ENCODE data around the gene SLC2A10. TPM values are rescaled to one million over a fixed set of nuclear protein-coding genes. Genes with fewer than 3 reads are reported as not detected.

The SLC2A10 gene
- total RNA-seq, 1 experiment from 2014 or later, result not detected

GRCh38 chr20:46678516-46678915, 30.9 kb upstream of the SLC2A10 start:
- no peak for DNase-seq (ENCODE audit: low spot score)
- H3K36me3 ChIP-seq (ENCODE audit: insufficient read depth, low read length, poor library complexity, severe bottlenecking), result peaks cover 4% of the 10 kb centered on the region
- no peak for TF ChIP-seq CTCF (conservative IDR thresholded peaks at IDR 0.05; ENCODE audit: low read depth, low read length)
- TF ChIP-seq EZH2 (IDR thresholded peaks at IDR 0.05; ENCODE audit: borderline replicate concordance, low read depth, low read length, poor library complexity, severe bottlenecking), result no peak
- H3K9me3 ChIP-seq (ENCODE audit: low read depth, low read length, poor library complexity, severe bottlenecking), result no peaks in the 10 kb centered on the region
- ChIA-PET POLR2A (ENCODE audit: low non-redundant PET) (no interaction called here), CTCF (no interaction called here)
- no TSS peak for BruUV-seq (replicated peaks)
- intact Hi-C loops (cut with micrococcal nuclease; ENCODE audit: unreplicated experiment), result no loop called here
- no peak overlapping the region for H3K4me3 ChIP-seq (ENCODE audit: low read depth, low read length, poor library complexity, severe bottlenecking)
- H3K27me3 ChIP-seq (replicated peaks; ENCODE audit: insufficient read depth, low read depth, low read length, poor library complexity), result no peaks in the 10 kb centered on the region
- no peak overlapping the region for H3K27ac ChIP-seq (ENCODE audit: low read depth, low read length, poor library complexity, severe bottlenecking)
- H3K4me1 ChIP-seq (ENCODE audit: insufficient read depth, low read length, poor library complexity, severe bottlenecking), result no peaks in the 10 kb centered on the region

DNA sequence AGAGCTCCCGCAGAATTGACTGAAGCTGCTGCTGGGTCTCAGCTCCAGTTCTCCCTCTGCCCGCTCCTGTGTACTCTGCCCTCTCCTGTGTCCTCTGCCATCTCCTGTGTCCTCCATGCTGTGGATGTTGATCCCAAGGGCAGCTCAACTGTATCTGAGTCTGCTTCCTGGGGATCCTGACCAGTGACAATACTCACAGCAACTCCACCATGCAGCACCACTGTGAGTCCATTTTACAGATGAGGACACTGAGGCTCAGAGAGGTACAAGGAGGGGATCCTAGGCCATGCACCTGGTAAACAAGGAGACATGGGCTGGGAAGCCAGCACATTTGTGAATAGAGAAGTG, 28.8 kb upstream of the SLC2A10 start:
- Histone ChIP-seq H3K4me3 (ENCODE audit: low read depth, low read length, poor library complexity, severe bottlenecking) (no peak overlapping the region), H3K27me3 (replicated peaks; ENCODE audit: insufficient read depth, low read depth, low read length, poor library complexity) (no peaks in the 10 kb centered on the region), H3K36me3 (ENCODE audit: insufficient read depth, low read length, poor library complexity, severe bottlenecking) (peaks cover 14% of the 10 kb centered on the region), H3K4me1 (ENCODE audit: insufficient read depth, low read length, poor library complexity, severe bottlenecking) (peaks cover 4% of the 10 kb centered on the region), H3K27ac (ENCODE audit: low read depth, low read length, poor library complexity, severe bottlenecking) (no peak overlapping the region), H3K9me3 (ENCODE audit: low read depth, low read length, poor library complexity, severe bottlenecking) (no peaks in the 10 kb centered on the region)
- CTCF ChIA-PET, result interaction anchor here (0.6 to 0.7 kb wide), 2 partner anchors 49 to 185 kb away, joined by 3 to 5 read pairs; no protein-coding TSS in a partner anchor
- TF ChIP-seq EZH2 (IDR thresholded peaks at IDR 0.05; ENCODE audit: borderline replicate concordance, low read depth, low read length, poor library complexity, severe bottlenecking), result no peak
- no peak for TF ChIP-seq CTCF (conservative IDR thresholded peaks at IDR 0.05; ENCODE audit: low read depth, low read length)
- no TSS peak for BruUV-seq (replicated peaks)
- POLR2A ChIA-PET (ENCODE audit: low non-redundant PET), result no interaction called here
- DNase-seq (ENCODE audit: low spot score), result no peak
- intact Hi-C loops (cut with micrococcal nuclease; ENCODE audit: unreplicated experiment), result loop anchor here (1.0 to 10.0 kb wide), 2 partner anchors 159 to 546 kb away; no protein-coding TSS in a partner anchor

DNA sequence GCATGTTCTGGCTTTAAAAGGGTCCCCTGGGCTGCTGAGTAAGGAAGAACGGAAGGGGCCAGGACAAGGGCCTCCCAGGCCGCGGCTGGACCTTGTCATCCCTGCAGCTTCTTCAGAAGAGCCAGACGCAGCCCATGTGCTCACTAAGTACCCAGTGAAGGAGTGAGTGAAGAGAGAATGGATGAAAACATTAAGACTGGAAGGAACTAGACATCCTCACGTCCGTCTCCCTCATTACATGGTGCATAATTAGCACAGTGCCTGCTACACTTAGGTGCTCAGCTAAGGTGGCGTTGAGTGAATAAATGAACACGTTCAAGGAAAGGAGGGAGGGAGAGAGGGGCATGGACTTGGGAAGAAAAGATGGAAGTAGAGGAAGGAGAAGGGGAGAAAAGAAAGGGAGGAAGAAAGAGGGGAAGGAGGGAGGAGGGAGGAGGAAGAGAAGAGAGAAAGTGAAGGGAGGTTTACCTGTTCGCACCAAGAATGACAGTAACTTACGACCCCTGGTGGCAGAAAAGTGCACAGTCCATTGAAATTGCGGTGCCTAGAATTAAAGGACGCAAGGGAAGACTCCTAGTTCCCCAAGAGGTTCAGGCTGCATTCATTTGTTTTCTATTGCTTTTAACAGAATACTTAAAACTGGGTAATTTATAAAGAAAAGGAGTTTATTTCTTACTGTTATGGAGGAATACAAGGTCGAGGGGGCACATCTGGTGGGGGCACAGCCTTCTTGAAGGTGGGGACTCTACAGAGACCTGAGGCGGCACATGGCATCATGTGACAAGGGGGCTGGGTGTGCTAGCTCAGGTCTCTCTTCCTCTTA, 28.2 kb upstream of the SLC2A10 start:
- Histone ChIP-seq H3K27me3 (replicated peaks; ENCODE audit: insufficient read depth, low read depth, low read length, poor library complexity) (no peaks in the 10 kb centered on the region), H3K36me3 (ENCODE audit: insufficient read depth, low read length, poor library complexity, severe bottlenecking) (peaks cover 20% of the 10 kb centered on the region), H3K9me3 (ENCODE audit: low read depth, low read length, poor library complexity, severe bottlenecking) (no peaks in the 10 kb centered on the region), H3K27ac (ENCODE audit: low read depth, low read length, poor library complexity, severe bottlenecking) (no peak overlapping the region), H3K4me3 (ENCODE audit: low read depth, low read length, poor library complexity, severe bottlenecking) (no peak overlapping the region), H3K4me1 (ENCODE audit: insufficient read depth, low read length, poor library complexity, severe bottlenecking) (peaks cover 4% of the 10 kb centered on the region)
- BruUV-seq (replicated peaks), result no TSS peak
- CTCF ChIA-PET, result interaction anchor here (0.6 to 0.7 kb wide), 2 partner anchors 49 to 185 kb away, joined by 3 to 5 read pairs; no protein-coding TSS in a partner anchor
- peak; percentile 60 for DNase-seq (ENCODE audit: low spot score)
- intact Hi-C loops (cut with micrococcal nuclease; ENCODE audit: unreplicated experiment), result loop anchor here (1.0 to 10.0 kb wide), 2 partner anchors 160 to 546 kb away; no protein-coding TSS in a partner anchor
- POLR2A ChIA-PET (ENCODE audit: low non-redundant PET), result no interaction called here
- TF ChIP-seq EZH2 (IDR thresholded peaks at IDR 0.05; ENCODE audit: borderline replicate concordance, low read depth, low read length, poor library complexity, severe bottlenecking) (no peak), CTCF (conservative IDR thresholded peaks at IDR 0.05; ENCODE audit: low read depth, low read length) (peak; percentile 86)
